IPS-18a (cell line): Measurements from ENCODE around the gene IRGC.

Source experiments
- H3K27ac ChIP-seq: one replicate; pipeline ENCODE4 v1.5.1; 2013; ENCODE audit warnings: low read length
- H3K27me3 ChIP-seq: one replicate; pipeline ENCODE4 v1.6.1; 2013; ENCODE audit warnings: mild to moderate bottlenecking, low read length; ENCODE audit not compliant: control insufficient read depth, insufficient read depth
- H3K36me3 ChIP-seq: one replicate; pipeline ENCODE4 v1.6.1; 2013; ENCODE audit warnings: low read depth, low read length; ENCODE audit not compliant: control insufficient read depth
- H3K4me1 ChIP-seq: one replicate; pipeline ENCODE4 v1.6.1; 2013; ENCODE audit warnings: low read depth, low read length; ENCODE audit not compliant: control insufficient read depth
- H3K4me3 ChIP-seq: one replicate; pipeline ENCODE4 v1.5.1; 2013; ENCODE audit warnings: low read length
- H3K9ac ChIP-seq: one replicate; pipeline ENCODE4 v1.6.1; 2013; ENCODE audit warnings: mild to moderate bottlenecking, low read length, moderate library complexity
- H3K9me3 ChIP-seq: one replicate; pipeline ENCODE4 v1.6.1; 2013; ENCODE audit warnings: low read depth, low read length; ENCODE audit not compliant: control insufficient read depth

IRGC gene

DNA sequence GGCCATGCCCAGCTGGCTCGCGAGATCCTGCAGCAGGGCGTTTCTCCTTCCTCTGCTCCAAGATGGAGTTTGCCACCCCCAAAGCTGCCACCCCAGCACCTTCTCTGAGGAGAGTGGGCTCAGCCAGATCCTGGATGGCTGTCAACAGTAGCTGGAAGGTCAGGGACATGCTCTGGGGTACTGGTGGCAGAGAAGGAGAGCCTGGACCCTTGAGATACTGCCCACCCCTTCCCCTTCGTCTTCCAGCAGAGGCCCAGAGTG is 11.6 kb downstream of the IRGC start:
- Histone ChIP-seq H3K27ac (no peak overlapping the region), H3K27me3 (no peaks in the 10 kb centered on the region), H3K4me1 (no peaks in the 10 kb centered on the region), H3K4me3 (no peak overlapping the region), H3K36me3 (peaks cover 22% of the 10 kb centered on the region), H3K9ac (no peak overlapping the region), H3K9me3 (no peaks in the 10 kb centered on the region)

GRCh38 chr19:43729919-43730318 is 14.0 kb downstream of the IRGC start:
- Histone ChIP-seq H3K36me3 (peaks cover 34% of the 10 kb centered on the region), H3K4me3 (no peak overlapping the region), H3K27me3 (no peaks in the 10 kb centered on the region), H3K9ac (no peak overlapping the region), H3K27ac (no peak overlapping the region), H3K4me1 (no peaks in the 10 kb centered on the region), H3K9me3 (no peaks in the 10 kb centered on the region)

GRCh38 chr19:43731346-43731745 is 15.5 kb downstream of the IRGC start:
- Histone ChIP-seq H3K27ac (no peak overlapping the region), H3K9me3 (no peaks in the 10 kb centered on the region), H3K27me3 (no peaks in the 10 kb centered on the region), H3K4me3 (no peak overlapping the region), H3K4me1 (no peaks in the 10 kb centered on the region), H3K9ac (no peak overlapping the region), H3K36me3 (peaks cover 40% of the 10 kb centered on the region)

GRCh38 chr19:43731846-43732245 is 16.0 kb downstream of the IRGC start:
- no peak overlapping the region for H3K9ac ChIP-seq
- no peaks in the 10 kb centered on the region for H3K4me1 ChIP-seq
- H3K4me3 ChIP-seq, result no peak overlapping the region
- no peaks in the 10 kb centered on the region for H3K9me3 ChIP-seq
- no peak overlapping the region for H3K27ac ChIP-seq
- H3K27me3 ChIP-seq, result no peaks in the 10 kb centered on the region
- peaks cover 43% of the 10 kb centered on the region for H3K36me3 ChIP-seq

DNA sequence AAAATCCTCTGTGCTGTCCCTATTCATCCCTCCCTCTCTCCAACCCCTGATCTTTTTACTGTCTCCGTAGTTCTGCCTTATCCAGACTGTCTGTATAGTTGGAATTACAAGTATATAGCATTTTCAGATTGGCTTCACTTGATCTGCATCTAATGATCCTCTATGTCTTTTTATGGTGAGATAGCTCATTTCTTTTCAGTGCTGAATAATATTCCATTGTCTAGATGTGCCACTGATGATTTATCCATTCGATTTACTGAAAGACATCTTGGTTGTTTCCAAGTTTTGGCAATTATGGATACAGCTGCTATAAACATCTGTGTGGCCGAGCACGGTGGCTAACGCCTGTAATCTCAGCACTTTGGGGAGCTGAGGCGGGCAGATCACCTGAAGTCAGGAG is 19.1 kb downstream of the IRGC start:
- Histone ChIP-seq H3K36me3 (peaks cover 60% of the 10 kb centered on the region), H3K27ac (no peak overlapping the region), H3K9ac (no peak overlapping the region), H3K4me1 (no peaks in the 10 kb centered on the region), H3K4me3 (no peak overlapping the region), H3K27me3 (no peaks in the 10 kb centered on the region), H3K9me3 (no peaks in the 10 kb centered on the region)

- Histone ChIP-seq H3K9ac (no peak overlapping the region), H3K4me1 (no peaks in the 10 kb centered on the region), H3K9me3 (no peaks in the 10 kb centered on the region), H3K27ac (no peak overlapping the region), H3K36me3 (peaks cover 67% of the 10 kb centered on the region), H3K27me3 (no peaks in the 10 kb centered on the region), H3K4me3 (no peak overlapping the region)
These were observed 20.1 kb downstream of the IRGC start for GRCh38 chr19:43735957-43736356.

GRCh38 chr19:43738780-43739211 is 22.9 kb downstream of the IRGC start:
- H3K9me3 ChIP-seq, result no peaks in the 10 kb centered on the region
- no peak overlapping the region for H3K4me3 ChIP-seq
- H3K9ac ChIP-seq, result no peak overlapping the region
- H3K27ac ChIP-seq, result no peak overlapping the region
- H3K36me3 ChIP-seq, result peaks cover 66% of the 10 kb centered on the region
- H3K27me3 ChIP-seq, result no peaks in the 10 kb centered on the region
- H3K4me1 ChIP-seq, result no peaks in the 10 kb centered on the region

DNA sequence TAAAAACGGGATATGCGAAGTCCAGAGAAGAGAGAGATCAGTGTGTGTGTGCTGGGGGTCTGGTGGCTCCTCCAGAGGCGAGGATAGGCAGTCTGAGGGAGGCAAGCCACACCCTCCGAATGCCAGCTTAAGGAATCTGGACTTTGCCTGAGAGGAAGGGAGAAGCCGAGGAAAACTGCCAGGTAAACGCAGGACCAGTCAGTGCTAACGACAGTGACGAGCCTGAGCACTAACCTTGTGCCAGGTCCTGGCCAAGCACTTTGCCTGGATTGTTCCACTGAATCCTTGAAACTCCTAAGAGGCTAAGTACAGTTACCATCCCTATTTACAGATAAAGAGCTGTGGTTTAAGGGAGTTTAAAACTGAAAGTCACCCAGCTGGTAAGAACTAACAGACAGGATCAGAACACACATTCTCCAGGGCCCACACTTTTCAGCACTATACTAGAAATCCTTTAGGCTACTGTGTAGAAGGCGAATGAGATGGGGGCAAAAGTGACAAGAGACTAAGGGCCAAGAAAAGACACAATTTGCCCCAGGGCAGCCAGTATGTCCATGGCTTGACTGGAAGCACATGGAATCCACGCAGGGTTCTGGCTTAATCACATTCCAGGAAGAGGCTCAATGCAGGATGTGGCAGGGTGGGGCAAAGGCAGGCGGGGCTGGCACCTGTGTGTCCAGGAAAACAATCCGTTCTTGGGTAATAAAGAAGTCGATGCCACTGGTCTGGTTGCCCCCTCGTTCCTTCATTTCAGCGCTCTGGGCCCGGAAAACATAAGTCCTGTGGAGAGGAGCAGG is 23.8 kb downstream of the IRGC start:
- Histone ChIP-seq H3K9ac (no peak overlapping the region), H3K27ac (no peak overlapping the region), H3K9me3 (no peaks in the 10 kb centered on the region), H3K36me3 (peaks cover 73% of the 10 kb centered on the region), H3K4me1 (no peaks in the 10 kb centered on the region), H3K27me3 (no peaks in the 10 kb centered on the region), H3K4me3 (no peak overlapping the region)

DNA sequence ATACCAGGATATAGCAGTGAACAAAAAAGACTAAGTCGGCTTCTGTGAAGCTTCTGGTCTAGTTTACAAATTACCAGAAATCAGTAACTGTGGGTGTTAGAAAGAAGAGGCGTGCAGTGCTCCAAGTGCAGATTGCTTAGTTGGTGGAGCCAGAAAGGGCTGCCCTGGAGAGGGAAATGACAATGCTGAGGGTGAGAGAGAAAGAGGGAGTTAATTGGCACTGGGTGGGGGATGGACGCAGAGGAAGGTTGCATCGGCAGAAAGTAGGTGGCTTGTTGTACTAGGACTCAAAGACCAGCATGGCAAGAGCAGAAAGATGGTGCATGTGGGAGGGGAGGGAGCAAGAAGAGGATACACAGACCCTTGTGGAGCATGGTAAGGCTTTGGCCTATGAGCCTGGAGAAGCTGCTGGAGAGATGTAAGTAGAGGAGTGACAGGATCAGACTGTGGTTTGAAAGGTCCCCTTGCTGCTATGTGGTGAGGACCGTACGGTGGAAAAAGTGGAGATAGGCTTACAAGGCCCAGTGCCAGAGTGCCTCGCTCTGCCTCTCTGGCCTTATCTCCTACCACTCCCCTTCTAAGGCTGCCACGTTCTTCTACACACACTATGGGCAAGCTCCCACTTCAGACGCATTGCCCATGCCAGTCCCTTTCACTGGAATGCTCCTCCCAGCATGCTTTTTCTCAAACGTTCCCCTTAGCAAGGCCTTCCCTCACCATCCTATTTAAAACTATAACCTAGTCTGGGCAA is 25.4 kb downstream of the IRGC start:
- H3K36me3 ChIP-seq, result peaks cover 73% of the 10 kb centered on the region
- H3K9ac ChIP-seq, result no peak overlapping the region

DNA sequence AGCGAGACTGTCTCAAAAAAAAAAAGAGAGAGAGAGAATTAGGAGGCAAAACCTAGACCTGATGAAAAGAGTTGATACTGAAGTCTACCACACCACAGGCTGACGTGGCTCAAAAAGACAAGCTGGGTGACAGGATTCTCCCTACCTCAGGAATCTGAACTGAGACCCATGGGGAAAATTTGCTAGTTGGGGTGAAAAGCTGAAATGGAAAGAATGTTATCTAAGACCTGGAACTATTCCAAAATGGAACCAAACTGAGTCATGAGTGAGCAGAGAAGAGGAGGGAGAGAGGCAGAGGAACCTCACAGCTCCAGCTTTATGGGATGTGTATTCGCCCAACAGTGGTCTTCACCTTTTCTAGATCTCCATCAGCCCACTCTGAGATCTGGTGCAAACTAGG is 27.2 kb downstream of the IRGC start:
- Histone ChIP-seq H3K27ac (no peak overlapping the region), H3K4me3 (no peak overlapping the region), H3K9ac (no peak overlapping the region), H3K27me3 (no peaks in the 10 kb centered on the region), H3K9me3 (no peaks in the 10 kb centered on the region), H3K36me3 (peaks cover 75% of the 10 kb centered on the region), H3K4me1 (no peaks in the 10 kb centered on the region)

More for the DNA sequence above, 25.4 kb downstream of the IRGC start:
- Histone ChIP-seq H3K9me3 (no peaks in the 10 kb centered on the region), H3K4me3 (no peak overlapping the region), H3K4me1 (no peaks in the 10 kb centered on the region), H3K27me3 (no peaks in the 10 kb centered on the region), H3K27ac (no peak overlapping the region)

- no peak overlapping the region for H3K27ac ChIP-seq
- H3K9ac ChIP-seq, result no peak overlapping the region
- H3K36me3 ChIP-seq, result peaks cover 58% of the 10 kb centered on the region
- H3K4me1 ChIP-seq, result no peaks in the 10 kb centered on the region
- H3K27me3 ChIP-seq, result no peaks in the 10 kb centered on the region
- no peak overlapping the region for H3K4me3 ChIP-seq
- H3K9me3 ChIP-seq, result no peaks in the 10 kb centered on the region
These were observed 31.8 kb downstream of the IRGC start for GRCh38 chr19:43747557-43748204.
